HG02970 (cell line): ENCODE measurements around the gene WDR4.
A peak's percentile ranks its signal among the peaks of the same experiment; 100 is the strongest.
"Not testable (repeated sequence)": the region's sequence is repeated elsewhere in the genome, so short reads cannot be mapped to it uniquely, and the experiment has no call there.

Experiments used
- ATAC-seq: cut with Tn5 transposase; IDR thresholded peaks from one replicate; pipeline ENCODE4 v1.9.1; 2021; ENCODE audit warnings: mild to moderate bottlenecking, moderate library complexity, moderate number of reproducible peaks; ENCODE audit not compliant: unreplicated experiment, low FRiP score

WDR4 gene

DNA sequence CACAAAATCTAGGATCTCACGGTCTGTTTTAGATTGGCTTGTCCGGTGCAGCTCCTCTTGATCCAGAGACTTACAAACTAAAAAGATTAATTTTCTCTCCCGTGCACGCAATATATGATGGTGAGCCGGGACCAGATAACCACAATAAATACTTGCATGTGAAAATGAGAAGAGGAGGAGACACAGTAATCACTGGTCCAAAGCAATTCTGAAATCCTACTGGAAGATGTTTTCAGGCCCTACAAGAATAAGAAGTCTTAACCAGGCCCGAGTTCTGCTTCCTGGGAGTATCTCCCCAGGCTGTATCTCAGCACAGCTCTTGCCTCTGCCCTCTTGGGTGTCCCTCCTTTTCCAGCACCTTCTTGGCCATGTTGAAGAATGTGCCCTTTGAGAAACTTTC lies 1.0 kb upstream of the WDR4 start:
- ATAC-seq, result no peak

DNA sequence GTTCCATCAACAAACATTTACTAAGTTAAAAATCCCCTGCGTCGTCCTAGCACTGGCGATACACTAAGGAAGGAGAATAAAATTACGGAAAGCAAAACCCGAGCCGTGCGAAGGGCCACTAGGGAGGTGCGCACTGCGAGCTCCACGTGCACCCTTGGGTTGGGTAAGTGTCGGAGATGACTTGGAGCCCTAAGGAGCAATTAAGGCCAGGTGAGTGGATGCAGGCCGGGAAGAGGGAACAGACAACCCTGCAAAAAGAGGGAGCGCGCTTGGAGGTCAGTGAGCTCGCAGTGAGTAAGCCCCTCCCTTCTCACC lies 704 bp downstream of the WDR4 start:
- ATAC-seq, result peak; percentile 15

DNA sequence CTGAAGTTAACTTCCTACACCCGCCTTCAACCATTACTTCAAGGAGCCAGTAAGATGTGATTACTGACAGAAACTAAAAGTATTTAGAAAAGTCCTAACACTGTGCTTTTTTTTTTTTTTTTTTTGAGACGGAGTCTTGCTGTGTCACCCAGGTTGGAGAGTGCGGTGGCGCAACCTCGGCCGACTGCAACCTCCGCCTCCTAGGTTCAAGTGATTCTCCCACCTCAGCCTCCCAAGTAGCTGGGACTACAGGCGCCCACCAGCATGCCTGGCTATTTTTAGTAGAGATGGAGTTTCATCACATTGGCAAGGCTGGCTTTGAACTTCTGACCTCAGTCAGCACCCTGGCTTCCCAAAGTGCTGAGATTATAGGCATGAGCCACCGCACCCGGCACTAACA lies 3.5 kb downstream of the WDR4 start:
- not testable (repeated sequence) for ATAC-seq

DNA sequence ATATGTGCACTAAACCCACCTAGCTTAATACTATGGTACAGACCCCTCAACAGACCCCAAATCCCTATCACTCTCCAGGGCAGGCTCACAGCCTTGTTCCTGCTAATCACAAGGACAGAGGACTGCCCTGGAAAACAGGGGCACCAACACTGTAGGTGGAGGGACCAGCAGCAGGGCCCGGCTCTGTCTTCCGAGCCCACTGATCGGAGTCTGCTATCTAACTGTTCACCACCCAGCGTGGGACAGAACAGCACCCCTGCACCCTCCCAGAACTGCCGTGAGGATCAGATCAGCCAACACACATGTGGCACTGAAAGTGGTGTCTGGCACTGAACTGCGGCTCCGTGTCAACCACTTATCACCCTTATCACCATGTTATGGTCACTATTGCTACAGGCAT lies 6.2 kb downstream of the WDR4 start:
- ATAC-seq, result no peak

DNA sequence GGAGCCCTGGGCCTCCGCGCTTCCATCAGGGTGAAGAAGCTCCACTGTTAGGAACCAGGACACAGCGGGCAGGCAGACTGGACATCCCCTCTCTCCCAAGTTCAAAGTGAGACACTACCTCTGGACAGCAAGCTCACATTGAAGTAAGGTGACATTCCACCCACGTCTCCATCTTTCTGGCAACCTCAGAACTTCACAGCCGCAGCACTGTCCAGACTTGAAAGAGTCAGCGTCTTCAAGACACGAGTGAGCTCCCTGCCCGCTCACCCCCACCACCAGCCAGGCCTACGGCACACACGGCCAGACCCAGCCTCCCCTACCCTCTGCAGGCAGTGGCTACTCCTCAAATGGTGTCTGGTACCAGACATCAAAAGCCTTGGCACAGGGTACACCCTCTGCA lies 11.1 kb downstream of the WDR4 start:
- ATAC-seq, result no peak

GRCh38 chr21:42865776-42866160 lies 13.6 kb downstream of the WDR4 start:
- ATAC-seq, result no peak

GRCh38 chr21:42864815-42865775 lies 14.2 kb downstream of the WDR4 start:
- no peak for ATAC-seq

- ATAC-seq, result no peak
These were observed 15.1 kb downstream of the WDR4 start for GRCh38 chr21:42864286-42864685.

GRCh38 chr21:42863504-42863870 lies 15.9 kb downstream of the WDR4 start:
- no peak for ATAC-seq

GRCh38 chr21:42862774-42863503 lies 16.4 kb downstream of the WDR4 start:
- no peak for ATAC-seq

DNA sequence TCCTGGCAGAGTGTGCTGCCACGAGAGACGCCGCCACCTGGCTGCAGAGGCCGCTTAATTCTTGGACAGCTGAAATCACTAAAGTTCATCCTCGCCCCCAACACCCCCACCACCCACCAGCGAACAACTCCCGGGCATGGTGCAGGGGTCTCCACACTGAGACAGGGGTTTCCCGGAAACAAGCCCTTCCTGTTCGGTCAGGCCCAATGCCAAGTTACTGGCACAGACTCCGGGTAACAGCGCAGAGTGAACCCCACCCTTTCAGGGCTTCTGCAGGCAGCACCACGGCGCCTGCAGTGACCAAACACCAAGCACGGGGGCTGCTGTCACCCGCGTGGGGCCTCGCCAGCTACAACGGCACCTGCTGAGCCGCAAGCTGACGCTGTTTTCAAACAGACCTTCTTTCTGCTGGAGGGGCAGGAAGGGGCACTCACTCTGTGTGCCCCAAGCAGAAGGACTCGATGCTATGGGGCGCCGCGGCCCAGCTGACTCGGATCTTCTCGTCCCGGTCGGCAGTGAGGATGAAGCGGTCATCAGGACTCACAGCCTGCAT lies 17.4 kb downstream of the WDR4 start:
- no peak for ATAC-seq

GRCh38 chr21:42861311-42861847 lies 18.0 kb downstream of the WDR4 start:
- no peak for ATAC-seq

GRCh38 chr21:42860345-42860744 lies 19.0 kb downstream of the WDR4 start:
- ATAC-seq, result no peak

- no peak for ATAC-seq
These were observed 19.5 kb downstream of the WDR4 start for GRCh38 chr21:42859891-42860230.

DNA sequence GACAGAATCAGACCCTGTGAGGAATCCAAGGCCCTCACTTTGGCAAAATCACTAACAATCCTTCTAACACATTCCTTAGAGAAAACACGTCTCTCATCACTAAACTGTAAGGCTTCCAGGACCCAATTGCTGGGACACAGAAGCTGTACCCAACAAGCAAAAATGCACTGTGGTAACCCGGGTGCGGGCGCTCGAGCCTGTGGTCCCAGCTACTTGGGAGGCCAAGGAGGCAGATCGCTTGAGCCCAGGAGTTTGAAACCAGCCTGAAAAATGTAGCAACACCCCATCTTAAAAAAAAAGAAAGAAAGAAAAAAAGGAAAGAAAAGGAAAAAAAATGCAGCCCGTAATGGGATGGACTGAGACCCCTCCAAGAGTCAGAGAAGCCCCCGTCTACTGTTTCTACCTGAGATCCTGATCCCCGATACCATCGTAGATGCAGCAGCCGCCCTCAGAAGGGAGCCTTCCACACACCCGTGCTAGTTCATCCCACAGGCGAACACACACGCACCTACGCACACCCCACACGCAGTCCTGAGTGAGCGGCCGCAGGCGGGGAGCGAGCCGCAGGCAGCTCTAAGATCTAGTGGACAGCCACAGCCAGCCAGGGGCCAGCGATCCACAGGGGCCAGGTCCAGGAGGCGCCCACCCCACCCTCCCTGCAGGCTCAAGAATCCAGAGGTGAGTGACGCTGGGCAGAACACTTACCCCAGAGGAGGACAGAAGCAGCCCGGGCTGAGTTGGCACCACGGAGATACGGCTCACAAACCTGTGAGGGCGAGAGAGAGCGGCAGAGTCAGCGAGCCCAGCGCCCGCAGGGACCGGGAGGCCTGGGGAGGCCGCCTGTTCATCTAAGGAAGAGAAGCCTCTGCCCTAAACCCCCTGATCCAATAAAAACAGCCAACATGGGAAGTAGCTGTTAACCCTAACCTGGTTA lies 20.1 kb downstream of the WDR4 start:
- ATAC-seq, result no peak

- ATAC-seq, result no peak
These were observed 21.0 kb downstream of the WDR4 start for GRCh38 chr21:42858185-42858847.

DNA sequence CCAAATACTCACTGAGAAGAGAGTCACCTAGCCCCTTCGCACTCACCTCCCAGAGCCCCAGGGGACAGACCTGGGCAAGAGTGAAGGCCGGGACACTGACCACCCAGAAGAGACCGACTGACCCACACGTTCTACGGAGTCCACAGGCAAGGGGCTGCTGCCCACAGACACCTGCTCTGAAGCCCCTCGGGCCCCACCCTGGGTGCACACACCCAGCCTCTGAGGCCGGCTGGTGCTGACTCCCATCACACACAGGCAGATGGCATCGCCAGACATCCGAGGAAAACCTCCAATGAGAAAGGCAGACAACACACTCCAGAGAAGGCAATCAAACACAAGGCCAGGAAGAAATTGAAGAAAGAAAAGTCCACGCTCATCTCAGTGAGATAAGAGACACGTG lies 22.1 kb downstream of the WDR4 start:
- no peak for ATAC-seq

GRCh38 chr21:42855937-42856335 lies 23.4 kb downstream of the WDR4 start:
- ATAC-seq, result no peak

- ATAC-seq, result no peak
These were observed 24.0 kb downstream of the WDR4 start for GRCh38 chr21:42855171-42855936.
